GM23338 (cell line): ENCODE data around the gene TRAF5. TPM values are rescaled to one million over a fixed set of nuclear protein-coding genes. Genes with fewer than 3 reads are reported as not detected.

Experiments
- CREB1 ChIP-seq: fragments of 250-450 bp; sonication (Bioruptor Pico); IDR thresholded peaks from 2 replicates; pipeline ENCODE4 v1.5.0; 2020; ENCODE audit warnings: low read depth, mild to moderate bottlenecking, moderate library complexity
- CTCF ChIP-seq, 2 experiments: fragments of 200-600 bp in 1 of 2; sonication (generic) in 1 of 2; conservative IDR thresholded peaks; 2 replicates each; pipeline versions ENCODE4 v1.5.1 to v1.6.1; 2016 to 2017; ENCODE audit warnings: antibody characterized with exemption in 2 of 2, low read depth in 2 of 2, mild to moderate bottlenecking in 2 of 2, moderate library complexity in 1 of 2
- EZH2 ChIP-seq: fragments of 200-600 bp; sonication (generic); IDR thresholded peaks from one replicate; pipeline ENCODE4 v1.8.0; 2017; ENCODE audit warnings: antibody characterized with exemption, mild to moderate bottlenecking, low read depth; ENCODE audit not compliant: unreplicated experiment
- EZH2phosphoT487 ChIP-seq: fragments of 200-600 bp; sonication (generic); IDR thresholded peaks from one replicate; pipeline ENCODE4 v1.8.1; 2018; ENCODE audit warnings: antibody characterized with exemption; ENCODE audit not compliant: unreplicated experiment
- JUNB ChIP-seq: IDR thresholded peaks from one replicate; pipeline ENCODE4 v1.6.1; 2016; ENCODE audit warnings: antibody characterized with exemption; ENCODE audit not compliant: unreplicated experiment
- POLR2AphosphoS5 ChIP-seq: IDR thresholded peaks from 2 replicates; pipeline ENCODE4 v1.6.1; 2016; ENCODE audit warnings: antibody characterized with exemption, low read depth
- ZNF114 ChIP-seq: fragments of 250-450 bp; sonication (Bioruptor Pico); IDR thresholded peaks from 2 replicates; pipeline ENCODE4 v1.5.0; 2020; ENCODE audit warnings: mild to moderate bottlenecking, moderate library complexity
- polyA plus RNA-seq: library from polyadenylated mRNA; unstranded; fragments of >200 nt; fragmentation: Nextera tagmentation; extraction: Ambion mirVana; gene quantifications from 2 replicates; pipeline ENCODE4 v1.2.1, GENCODE V29; 2016
- total RNA-seq: library from RNA; depleted of rRNA; stranded (reverse); fragments of >200 nt; shearing (Covaris generic); gene quantifications from 2 replicates; pipeline ENCODE4 v1.2.3, GENCODE V29; 2014
- TF ChIP-seq, protein P1 (sequence below): fragments of 250-450 bp; sonication (Bioruptor Pico); IDR thresholded peaks from 2 replicates; pipeline ENCODE4 v1.5.0; 2020; ENCODE audit warnings: mild to moderate bottlenecking, moderate library complexity
- TF ChIP-seq, protein P2 (sequence below): IDR thresholded peaks from one replicate; pipeline ENCODE4 v1.6.1; 2018; ENCODE audit warnings: antibody characterized with exemption; ENCODE audit not compliant: unreplicated experiment

TRAF5 gene
- total and polyA plus RNA-seq, 2 experiments from 2014 or later: 9.2 to 18.9 TPM

GRCh38 chr1:211338224-211338620, 11.6 kb downstream of the TRAF5 start (continued):
- TF ChIP-seq, protein P1, sequence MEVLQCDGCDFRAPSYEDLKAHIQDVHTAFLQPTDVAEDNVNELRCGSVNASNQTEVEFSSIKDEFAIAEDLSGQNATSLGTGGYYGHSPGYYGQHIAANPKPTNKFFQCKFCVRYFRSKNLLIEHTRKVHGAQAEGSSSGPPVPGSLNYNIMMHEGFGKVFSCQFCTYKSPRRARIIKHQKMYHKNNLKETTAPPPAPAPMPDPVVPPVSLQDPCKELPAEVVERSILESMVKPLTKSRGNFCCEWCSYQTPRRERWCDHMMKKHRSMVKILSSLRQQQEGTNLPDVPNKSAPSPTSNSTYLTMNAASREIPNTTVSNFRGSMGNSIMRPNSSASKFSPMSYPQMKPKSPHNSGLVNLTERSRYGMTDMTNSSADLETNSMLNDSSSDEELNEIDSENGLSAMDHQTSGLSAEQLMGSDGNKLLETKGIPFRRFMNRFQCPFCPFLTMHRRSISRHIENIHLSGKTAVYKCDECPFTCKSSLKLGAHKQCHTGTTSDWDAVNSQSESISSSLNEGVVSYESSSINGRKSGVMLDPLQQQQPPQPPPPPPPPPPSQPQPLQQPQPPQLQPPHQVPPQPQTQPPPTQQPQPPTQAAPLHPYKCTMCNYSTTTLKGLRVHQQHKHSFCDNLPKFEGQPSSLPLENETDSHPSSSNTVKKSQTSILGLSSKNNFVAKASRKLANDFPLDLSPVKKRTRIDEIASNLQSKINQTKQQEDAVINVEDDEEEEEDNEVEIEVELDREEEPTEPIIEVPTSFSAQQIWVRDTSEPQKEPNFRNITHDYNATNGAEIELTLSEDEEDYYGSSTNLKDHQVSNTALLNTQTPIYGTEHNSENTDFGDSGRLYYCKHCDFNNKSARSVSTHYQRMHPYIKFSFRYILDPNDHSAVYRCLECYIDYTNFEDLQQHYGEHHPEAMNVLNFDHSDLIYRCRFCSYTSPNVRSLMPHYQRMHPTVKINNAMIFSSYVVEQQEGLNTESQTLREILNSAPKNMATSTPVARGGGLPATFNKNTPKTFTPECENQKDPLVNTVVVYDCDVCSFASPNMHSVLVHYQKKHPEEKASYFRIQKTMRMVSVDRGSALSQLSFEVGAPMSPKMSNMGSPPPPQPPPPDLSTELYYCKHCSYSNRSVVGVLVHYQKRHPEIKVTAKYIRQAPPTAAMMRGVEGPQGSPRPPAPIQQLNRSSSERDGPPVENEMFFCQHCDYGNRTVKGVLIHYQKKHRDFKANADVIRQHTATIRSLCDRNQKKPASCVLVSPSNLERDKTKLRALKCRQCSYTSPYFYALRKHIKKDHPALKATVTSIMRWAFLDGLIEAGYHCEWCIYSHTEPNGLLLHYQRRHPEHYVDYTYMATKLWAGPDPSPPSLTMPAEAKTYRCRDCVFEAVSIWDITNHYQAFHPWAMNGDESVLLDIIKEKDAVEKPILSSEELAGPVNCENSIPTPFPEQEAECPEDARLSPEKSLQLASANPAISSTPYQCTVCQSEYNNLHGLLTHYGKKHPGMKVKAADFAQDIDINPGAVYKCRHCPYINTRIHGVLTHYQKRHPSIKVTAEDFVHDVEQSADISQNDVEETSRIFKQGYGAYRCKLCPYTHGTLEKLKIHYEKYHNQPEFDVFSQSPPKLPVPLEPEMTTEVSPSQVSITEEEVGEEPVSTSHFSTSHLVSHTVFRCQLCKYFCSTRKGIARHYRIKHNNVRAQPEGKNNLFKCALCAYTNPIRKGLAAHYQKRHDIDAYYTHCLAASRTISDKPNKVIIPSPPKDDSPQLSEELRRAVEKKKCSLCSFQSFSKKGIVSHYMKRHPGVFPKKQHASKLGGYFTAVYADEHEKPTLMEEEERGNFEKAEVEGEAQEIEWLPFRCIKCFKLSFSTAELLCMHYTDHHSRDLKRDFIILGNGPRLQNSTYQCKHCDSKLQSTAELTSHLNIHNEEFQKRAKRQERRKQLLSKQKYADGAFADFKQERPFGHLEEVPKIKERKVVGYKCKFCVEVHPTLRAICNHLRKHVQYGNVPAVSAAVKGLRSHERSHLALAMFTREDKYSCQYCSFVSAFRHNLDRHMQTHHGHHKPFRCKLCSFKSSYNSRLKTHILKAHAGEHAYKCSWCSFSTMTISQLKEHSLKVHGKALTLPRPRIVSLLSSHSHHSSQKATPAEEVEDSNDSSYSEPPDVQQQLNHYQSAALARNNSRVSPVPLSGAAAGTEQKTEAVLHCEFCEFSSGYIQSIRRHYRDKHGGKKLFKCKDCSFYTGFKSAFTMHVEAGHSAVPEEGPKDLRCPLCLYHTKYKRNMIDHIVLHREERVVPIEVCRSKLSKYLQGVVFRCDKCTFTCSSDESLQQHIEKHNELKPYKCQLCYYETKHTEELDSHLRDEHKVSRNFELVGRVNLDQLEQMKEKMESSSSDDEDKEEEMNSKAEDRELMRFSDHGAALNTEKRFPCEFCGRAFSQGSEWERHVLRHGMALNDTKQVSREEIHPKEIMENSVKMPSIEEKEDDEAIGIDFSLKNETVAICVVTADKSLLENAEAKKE (CRISPR knock-in tag): no peak
- TF ChIP-seq, protein P2, sequence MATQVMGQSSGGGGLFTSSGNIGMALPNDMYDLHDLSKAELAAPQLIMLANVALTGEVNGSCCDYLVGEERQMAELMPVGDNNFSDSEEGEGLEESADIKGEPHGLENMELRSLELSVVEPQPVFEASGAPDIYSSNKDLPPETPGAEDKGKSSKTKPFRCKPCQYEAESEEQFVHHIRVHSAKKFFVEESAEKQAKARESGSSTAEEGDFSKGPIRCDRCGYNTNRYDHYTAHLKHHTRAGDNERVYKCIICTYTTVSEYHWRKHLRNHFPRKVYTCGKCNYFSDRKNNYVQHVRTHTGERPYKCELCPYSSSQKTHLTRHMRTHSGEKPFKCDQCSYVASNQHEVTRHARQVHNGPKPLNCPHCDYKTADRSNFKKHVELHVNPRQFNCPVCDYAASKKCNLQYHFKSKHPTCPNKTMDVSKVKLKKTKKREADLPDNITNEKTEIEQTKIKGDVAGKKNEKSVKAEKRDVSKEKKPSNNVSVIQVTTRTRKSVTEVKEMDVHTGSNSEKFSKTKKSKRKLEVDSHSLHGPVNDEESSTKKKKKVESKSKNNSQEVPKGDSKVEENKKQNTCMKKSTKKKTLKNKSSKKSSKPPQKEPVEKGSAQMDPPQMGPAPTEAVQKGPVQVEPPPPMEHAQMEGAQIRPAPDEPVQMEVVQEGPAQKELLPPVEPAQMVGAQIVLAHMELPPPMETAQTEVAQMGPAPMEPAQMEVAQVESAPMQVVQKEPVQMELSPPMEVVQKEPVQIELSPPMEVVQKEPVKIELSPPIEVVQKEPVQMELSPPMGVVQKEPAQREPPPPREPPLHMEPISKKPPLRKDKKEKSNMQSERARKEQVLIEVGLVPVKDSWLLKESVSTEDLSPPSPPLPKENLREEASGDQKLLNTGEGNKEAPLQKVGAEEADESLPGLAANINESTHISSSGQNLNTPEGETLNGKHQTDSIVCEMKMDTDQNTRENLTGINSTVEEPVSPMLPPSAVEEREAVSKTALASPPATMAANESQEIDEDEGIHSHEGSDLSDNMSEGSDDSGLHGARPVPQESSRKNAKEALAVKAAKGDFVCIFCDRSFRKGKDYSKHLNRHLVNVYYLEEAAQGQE: no peak
- TF ChIP-seq EZH2phosphoT487: no peak
- no peak for TF ChIP-seq JUNB
- TF ChIP-seq EZH2: no peak
- no peak for TF ChIP-seq ZNF114
- no peak for TF ChIP-seq CREB1 (CRISPR knock-in tag)
- no peak for TF ChIP-seq POLR2AphosphoS5
- no peak for TF ChIP-seq CTCF (conservative IDR thresholded peaks at IDR 0.05; ENCODE audit: low read depth in 2 of 2)
